Epithelial cell of esophagus (primary cell): ENCODE data around the gene OSBPL8.

Experiments used
- DNase-seq: peaks from one replicate; pipeline ENCODE4 v3.0.0; 2010; ENCODE audit warnings: low read depth
- H3K4me3 ChIP-seq: 2 replicates; pipeline ENCODE4 v1.5.1; 2011; ENCODE audit warnings: mild to moderate bottlenecking, low read length, control low read depth
- TF ChIP-seq, protein P1 (sequence below): IDR thresholded peaks from 2 replicates; pipeline ENCODE4 v1.5.1; 2011; ENCODE audit warnings: low read depth, mild to moderate bottlenecking, low read length, control low read depth, inconsistent platforms; ENCODE audit not compliant: insufficient read depth; ENCODE audit errors: missing control alignments

OSBPL8 gene

DNA sequence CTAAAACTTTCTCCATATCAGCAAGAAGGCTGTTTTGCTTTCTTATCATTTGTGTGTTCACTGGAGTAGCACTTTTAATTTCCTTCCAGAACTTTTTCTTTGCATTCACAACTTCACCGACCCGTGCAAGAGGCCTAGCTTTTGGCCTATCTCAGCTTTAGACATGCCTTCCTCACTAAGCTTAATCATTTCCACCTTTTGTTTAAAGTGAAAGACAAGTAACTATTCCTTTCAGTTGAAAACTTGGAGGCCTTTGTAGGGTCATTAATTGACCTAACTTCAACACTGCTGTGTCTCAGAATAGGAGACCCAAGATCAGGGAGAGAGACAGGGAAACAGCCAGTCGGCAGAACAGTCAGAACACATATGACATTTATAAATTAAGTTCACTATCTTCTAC lies 250.7 kb downstream of the OSBPL8 start:
- DNase-seq: no peak
- TF ChIP-seq, protein P1, sequence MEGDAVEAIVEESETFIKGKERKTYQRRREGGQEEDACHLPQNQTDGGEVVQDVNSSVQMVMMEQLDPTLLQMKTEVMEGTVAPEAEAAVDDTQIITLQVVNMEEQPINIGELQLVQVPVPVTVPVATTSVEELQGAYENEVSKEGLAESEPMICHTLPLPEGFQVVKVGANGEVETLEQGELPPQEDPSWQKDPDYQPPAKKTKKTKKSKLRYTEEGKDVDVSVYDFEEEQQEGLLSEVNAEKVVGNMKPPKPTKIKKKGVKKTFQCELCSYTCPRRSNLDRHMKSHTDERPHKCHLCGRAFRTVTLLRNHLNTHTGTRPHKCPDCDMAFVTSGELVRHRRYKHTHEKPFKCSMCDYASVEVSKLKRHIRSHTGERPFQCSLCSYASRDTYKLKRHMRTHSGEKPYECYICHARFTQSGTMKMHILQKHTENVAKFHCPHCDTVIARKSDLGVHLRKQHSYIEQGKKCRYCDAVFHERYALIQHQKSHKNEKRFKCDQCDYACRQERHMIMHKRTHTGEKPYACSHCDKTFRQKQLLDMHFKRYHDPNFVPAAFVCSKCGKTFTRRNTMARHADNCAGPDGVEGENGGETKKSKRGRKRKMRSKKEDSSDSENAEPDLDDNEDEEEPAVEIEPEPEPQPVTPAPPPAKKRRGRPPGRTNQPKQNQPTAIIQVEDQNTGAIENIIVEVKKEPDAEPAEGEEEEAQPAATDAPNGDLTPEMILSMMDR: no peak
- H3K4me3 ChIP-seq: no peak overlapping the region

- no peak overlapping the region for H3K4me3 ChIP-seq
- TF ChIP-seq, protein P1: no peak
- DNase-seq: peak; percentile 60
Measured at GRCh38 chr12:76307083-76307482, 252.5 kb downstream of the OSBPL8 start.

GRCh38 chr12:76303989-76304460 lies 255.5 kb downstream of the OSBPL8 start:
- TF ChIP-seq, protein P1: no peak
- no peak for DNase-seq
- H3K4me3 ChIP-seq: no peak overlapping the region

- H3K4me3 ChIP-seq: no peak overlapping the region
- TF ChIP-seq, protein P1: no peak
- no peak for DNase-seq
Measured at GRCh38 chr12:76303365-76303764, 256.2 kb downstream of the OSBPL8 start.
